ENCODE results near the gene LRRC4.

LRRC4 gene

GRCh38 chr7:128055637-128056036 lies 24.4 kb upstream of the LRRC4 start:
- no peak overlapping the region for H3K27ac ChIP-seq

GRCh38 chr7:128054511-128054910 lies 23.3 kb upstream of the LRRC4 start:
- Histone ChIP-seq H3K4me3 (ENCODE audit: low read depth, low read length) (no peak overlapping the region), H3K79me2 (peaks cover 4% of the 10 kb centered on the region), H3K36me3 (ENCODE audit: control insufficient read depth, insufficient read depth, low read length) (no peaks in the 10 kb centered on the region), H3K9me3 (ENCODE audit: control insufficient read depth, low read length) (no peaks in the 10 kb centered on the region), H2AFZ (no peak overlapping the region), H3K9ac (no peak overlapping the region), H3K4me1 (no peaks in the 10 kb centered on the region), H3K27ac (no peak overlapping the region), H3K4me2 (ENCODE audit: low read length) (no peak overlapping the region), H3K27me3 (ENCODE audit: control insufficient read depth, insufficient read depth, low read length) (no peaks in the 10 kb centered on the region)
- TF ChIP-seq CTCF (IDR thresholded peaks at IDR 0.05): no peak

More at GRCh38 chr7:128055637-128056036, 24.4 kb upstream of the LRRC4 start:
- Histone ChIP-seq H3K9me3 (ENCODE audit: control insufficient read depth, low read length) (no peaks in the 10 kb centered on the region), H3K9ac (no peak overlapping the region), H3K4me3 (ENCODE audit: low read depth, low read length) (no peak overlapping the region), H2AFZ (no peak overlapping the region), H3K4me2 (ENCODE audit: low read length) (no peak overlapping the region), H3K79me2 (peaks cover 4% of the 10 kb centered on the region), H3K36me3 (ENCODE audit: control insufficient read depth, insufficient read depth, low read length) (no peaks in the 10 kb centered on the region), H3K4me1 (no peaks in the 10 kb centered on the region), H3K27me3 (ENCODE audit: control insufficient read depth, insufficient read depth, low read length) (no peaks in the 10 kb centered on the region)
- no peak for TF ChIP-seq CTCF (IDR thresholded peaks at IDR 0.05)

- H3K27ac ChIP-seq: no peak overlapping the region
- H3K4me2 ChIP-seq (ENCODE audit: low read length): no peak overlapping the region
- H3K4me3 ChIP-seq (ENCODE audit: low read depth, low read length): no peak overlapping the region
- no peaks in the 10 kb centered on the region for H3K4me1 ChIP-seq
- TF ChIP-seq CTCF (IDR thresholded peaks at IDR 0.05): no peak
- H3K9me3 ChIP-seq (ENCODE audit: control insufficient read depth, low read length): no peaks in the 10 kb centered on the region
- peaks cover 4% of the 10 kb centered on the region for H3K79me2 ChIP-seq
- H2AFZ ChIP-seq: no peak overlapping the region
- H3K36me3 ChIP-seq (ENCODE audit: control insufficient read depth, insufficient read depth, low read length): no peaks in the 10 kb centered on the region
- H3K27me3 ChIP-seq (ENCODE audit: control insufficient read depth, insufficient read depth, low read length): no peaks in the 10 kb centered on the region
- no peak overlapping the region for H3K9ac ChIP-seq
These were observed 22.8 kb upstream of the LRRC4 start for GRCh38 chr7:128053991-128054390.

- Histone ChIP-seq H3K4me3 (ENCODE audit: low read depth, low read length) (no peak overlapping the region), H3K9ac (no peak overlapping the region), H3K4me1 (no peaks in the 10 kb centered on the region), H3K4me2 (ENCODE audit: low read length) (no peak overlapping the region), H3K27me3 (ENCODE audit: control insufficient read depth, insufficient read depth, low read length) (no peaks in the 10 kb centered on the region), H2AFZ (no peak overlapping the region), H3K36me3 (ENCODE audit: control insufficient read depth, insufficient read depth, low read length) (no peaks in the 10 kb centered on the region), H3K9me3 (ENCODE audit: control insufficient read depth, low read length) (no peaks in the 10 kb centered on the region), H3K79me2 (peaks cover 4% of the 10 kb centered on the region), H3K27ac (no peak overlapping the region)
- TF ChIP-seq CTCF (IDR thresholded peaks at IDR 0.05): no peak
These were observed 21.8 kb upstream of the LRRC4 start for GRCh38 chr7:128053023-128053422.

- Histone ChIP-seq H3K4me1 (no peaks in the 10 kb centered on the region), H3K4me3 (ENCODE audit: low read depth, low read length) (no peak overlapping the region), H3K4me2 (ENCODE audit: low read length) (no peak overlapping the region), H3K27me3 (ENCODE audit: control insufficient read depth, insufficient read depth, low read length) (no peaks in the 10 kb centered on the region), H3K9ac (no peak overlapping the region), H3K36me3 (ENCODE audit: control insufficient read depth, insufficient read depth, low read length) (no peaks in the 10 kb centered on the region), H2AFZ (no peak overlapping the region), H3K27ac (no peak overlapping the region), H3K79me2 (peaks cover 4% of the 10 kb centered on the region), H3K9me3 (ENCODE audit: control insufficient read depth, low read length) (no peaks in the 10 kb centered on the region)
- TF ChIP-seq CTCF (IDR thresholded peaks at IDR 0.05): no peak
These were observed 21.2 kb upstream of the LRRC4 start for GRCh38 chr7:128052404-128052803.
